ENCODE measurements around the gene MED9.

GRCh38 chr17:17496189-17497064 lies 19.6 kb downstream of the MED9 start, which contains the start of gene RASD1:
- peak; percentile 44 for TF ChIP-seq CTCF (IDR thresholded peaks at IDR 0.05; ENCODE audit: low read depth, low read length)
- no peak for TF ChIP-seq POLR2A (IDR thresholded peaks at IDR 0.05; ENCODE audit: extremely low read depth, insufficient read length)
